Esophagus (tissue), 2 donors: Measurements from ENCODE around the gene IMPA2. TPM values are rescaled to one million over a fixed set of nuclear protein-coding genes. Genes with fewer than 3 reads are reported as not detected.

Source experiments
- H3K27ac ChIP-seq, 2 donors: one replicate each; pipeline ENCODE4 v1.5.1; 2013; ENCODE audit warnings: low read depth in 2 of 2, mild to moderate bottlenecking in 2 of 2, inconsistent platforms in 1 of 2, low read length in 1 of 2, moderate library complexity in 1 of 2
- H3K27me3 ChIP-seq, 2 donors: one replicate each; pipeline ENCODE4 v1.6.1; 2013; ENCODE audit warnings: low read length in 2 of 2, control low read depth in 1 of 2, mild to moderate bottlenecking in 1 of 2; ENCODE audit not compliant: insufficient read depth in 2 of 2, control insufficient read depth in 1 of 2
- H3K36me3 ChIP-seq, 2 donors: one replicate each; pipeline ENCODE4 v1.6.1; 2013; ENCODE audit warnings: low read length in 1 of 2; ENCODE audit not compliant: control insufficient read depth in 2 of 2, insufficient read depth in 2 of 2
- H3K4me1 ChIP-seq, 2 donors: one replicate each; pipeline ENCODE4 v1.6.1; 2013; ENCODE audit warnings: low read length in 1 of 2; ENCODE audit not compliant: control insufficient read depth in 2 of 2, insufficient read depth in 2 of 2
- H3K4me3 ChIP-seq, 2 donors: one replicate each; pipeline ENCODE4 v1.5.1; 2013; ENCODE audit warnings: low read length in 2 of 2, mild to moderate bottlenecking in 2 of 2, low read depth in 1 of 2, moderate library complexity in 1 of 2
- H3K9me3 ChIP-seq, 2 donors: one replicate each; pipeline ENCODE4 v1.6.1; 2013; ENCODE audit warnings: mild to moderate bottlenecking in 2 of 2, low read depth in 1 of 2, low read length in 1 of 2, moderate library complexity in 1 of 2; ENCODE audit not compliant: control insufficient read depth in 2 of 2, insufficient read depth in 1 of 2
- WGBS, 2 donors: extraction: QIAGEN DNeasy Blood & Tissue Kit; methylation state at CpG; one replicate each; pipeline ENCODE4 v1.1.7; 2013; 5-methylcytosine and 5-hydroxymethylcytosine counted together
- polyA plus RNA-seq, 2 donors: library from polyadenylated mRNA; stranded (reverse); fragments of 200-250 nt; gene quantifications; one replicate each; pipeline ENCODE4 v1.2.3, GENCODE V29; 2013
- donor health status: healthy with polysubstance abuse.
- donor health status: Bipolar disorder and iron deficiency.

Gene IMPA2
- polyA plus RNA-seq, 2 donors: 79.1 to 142 TPM

DNA sequence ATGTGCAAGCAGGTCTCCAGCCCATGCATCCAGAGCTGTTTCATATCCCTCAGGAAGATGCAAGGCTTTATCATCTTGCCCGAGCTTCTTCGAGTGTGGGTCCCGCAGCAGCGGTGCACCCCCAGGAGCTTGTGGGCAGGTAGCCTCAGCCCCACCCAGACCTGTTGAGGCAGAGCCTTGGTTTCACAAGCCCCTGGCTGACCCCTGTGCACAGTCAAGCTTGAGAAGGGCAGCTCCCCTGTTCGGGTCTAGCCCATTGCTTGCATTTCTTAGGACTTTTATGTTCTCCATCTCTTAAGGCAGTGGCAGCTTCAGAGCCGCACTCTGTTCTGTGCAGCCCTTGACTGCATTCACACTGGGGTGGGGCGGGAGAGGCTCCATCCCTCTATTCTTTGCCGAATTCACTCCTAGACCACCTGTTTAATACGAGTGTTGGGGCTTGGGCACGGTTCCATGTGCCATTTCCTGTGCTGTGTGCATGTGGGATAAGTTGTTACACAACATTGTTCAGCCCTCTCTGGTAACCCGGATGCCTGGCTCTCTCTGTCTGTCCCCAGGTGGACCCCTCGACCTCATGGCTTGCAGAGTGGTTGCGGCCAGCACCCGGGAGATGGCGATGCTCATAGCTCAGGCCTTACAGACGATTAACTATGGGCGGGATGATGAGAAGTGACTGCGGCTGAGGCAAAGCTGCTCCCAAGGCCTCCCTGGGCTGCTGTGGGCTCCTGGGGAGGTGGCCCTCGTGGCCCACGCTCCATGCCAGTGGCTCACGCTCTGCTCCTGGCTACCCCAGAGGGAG, 48.7 kb downstream of the IMPA2 start:
- peaks cover 0 to 20% of the 10 kb centered on the region in 2 donors for H3K4me1 ChIP-seq
- no peaks in the 10 kb centered on the region for H3K27me3 ChIP-seq
- peak overlapping the region; percentile 78 to 86 for H3K27ac ChIP-seq
- no peak overlapping the region for H3K4me3 ChIP-seq
- peaks cover 0 to 5% of the 10 kb centered on the region in 2 donors for H3K36me3 ChIP-seq
- WGBS, 2 donors: 54 to 66% methylated on average over 21 of the region's 21 CpGs
- no peaks in the 10 kb centered on the region for H3K9me3 ChIP-seq

DNA sequence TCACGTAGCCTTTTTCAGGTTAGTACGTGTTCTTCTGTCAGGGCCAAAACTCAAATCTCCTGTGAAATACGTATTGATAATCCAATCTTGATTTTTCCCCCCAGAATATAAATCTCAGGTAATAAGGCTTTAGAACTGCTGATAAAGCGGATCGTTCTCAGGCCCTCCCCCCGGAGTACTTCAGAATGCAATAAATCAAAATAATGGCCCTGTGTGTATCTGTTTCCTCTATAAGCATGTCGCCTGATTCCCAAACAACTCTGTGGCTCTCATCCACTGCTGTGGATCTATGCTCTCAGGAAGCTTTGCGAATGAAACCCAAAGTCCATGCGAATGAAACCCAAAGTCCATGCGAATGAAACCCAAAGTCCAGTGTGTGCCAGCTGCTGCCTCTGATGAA, 49.4 kb downstream of the IMPA2 start:
- Histone ChIP-seq H3K4me3 (no peak overlapping the region), H3K27ac (peak overlapping the region; percentile 78 to 86), H3K9me3 (no peaks in the 10 kb centered on the region), H3K36me3 (peaks cover 0 to 5% of the 10 kb centered on the region in 2 donors), H3K4me1 (peaks cover 0 to 23% of the 10 kb centered on the region in 2 donors), H3K27me3 (no peaks in the 10 kb centered on the region)
- 59 to 66% methylated on average over 10 of the region's 10 CpGs for WGBS, 2 donors

DNA sequence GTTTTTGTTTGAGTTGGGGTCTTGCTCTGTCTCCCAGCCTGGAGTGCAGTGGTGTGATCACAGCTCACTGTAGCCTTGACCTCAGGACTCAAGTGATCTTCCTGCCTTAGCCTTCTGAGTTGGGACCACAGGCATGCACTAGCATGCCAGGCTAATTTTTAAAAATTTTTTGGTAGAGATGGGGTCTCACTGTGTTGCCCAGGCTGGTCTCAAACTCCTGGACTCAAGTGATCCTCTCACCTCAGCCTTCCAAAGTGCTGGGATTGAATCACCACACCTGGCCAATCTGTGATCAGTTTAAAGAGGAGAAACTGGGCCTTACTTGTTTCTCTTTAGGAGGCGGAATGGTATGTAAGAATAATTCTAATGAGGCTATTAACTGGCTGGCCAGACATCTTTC, 49.9 kb downstream of the IMPA2 start:
- Histone ChIP-seq H3K4me1 (peaks cover 0 to 26% of the 10 kb centered on the region in 2 donors), H3K9me3 (no peaks in the 10 kb centered on the region), H3K4me3 (no peak overlapping the region), H3K27ac (peak overlapping the region; percentile 78 to 86), H3K27me3 (no peaks in the 10 kb centered on the region), H3K36me3 (peaks cover 0 to 5% of the 10 kb centered on the region in 2 donors)
- 59 to 64% methylated on average over 1 of the region's 1 CpG for WGBS, 2 donors

DNA sequence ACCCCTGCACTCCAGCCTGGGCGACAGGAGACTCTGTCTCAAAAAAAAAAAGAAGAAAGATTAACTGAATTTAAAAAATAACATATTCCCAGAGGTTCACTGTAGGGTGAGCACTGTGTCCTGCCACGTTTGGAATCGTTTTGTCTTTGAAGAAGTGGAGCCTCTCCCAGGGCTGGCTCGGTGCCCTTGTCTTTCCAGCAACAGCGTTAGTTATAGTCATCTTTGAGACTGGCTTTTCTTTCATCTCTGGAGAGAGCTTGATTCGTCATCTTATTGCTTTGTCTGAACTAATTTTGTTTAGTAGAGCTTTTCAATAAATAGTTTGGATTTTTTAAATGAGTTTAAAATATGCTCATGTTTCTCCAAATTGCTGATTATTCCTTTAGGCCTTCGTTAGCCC, 50.5 kb downstream of the IMPA2 start:
- 31 to 42% methylated on average over 7 of the region's 7 CpGs for WGBS, 2 donors
- H3K27ac ChIP-seq: peak overlapping the region; percentile 78 to 86
- no peak overlapping the region for H3K4me3 ChIP-seq
- peaks cover 0 to 23% of the 10 kb centered on the region in 2 donors for H3K4me1 ChIP-seq
- H3K27me3 ChIP-seq: no peaks in the 10 kb centered on the region
- H3K36me3 ChIP-seq: peaks cover 0 to 5% of the 10 kb centered on the region in 2 donors
- H3K9me3 ChIP-seq: no peaks in the 10 kb centered on the region

DNA sequence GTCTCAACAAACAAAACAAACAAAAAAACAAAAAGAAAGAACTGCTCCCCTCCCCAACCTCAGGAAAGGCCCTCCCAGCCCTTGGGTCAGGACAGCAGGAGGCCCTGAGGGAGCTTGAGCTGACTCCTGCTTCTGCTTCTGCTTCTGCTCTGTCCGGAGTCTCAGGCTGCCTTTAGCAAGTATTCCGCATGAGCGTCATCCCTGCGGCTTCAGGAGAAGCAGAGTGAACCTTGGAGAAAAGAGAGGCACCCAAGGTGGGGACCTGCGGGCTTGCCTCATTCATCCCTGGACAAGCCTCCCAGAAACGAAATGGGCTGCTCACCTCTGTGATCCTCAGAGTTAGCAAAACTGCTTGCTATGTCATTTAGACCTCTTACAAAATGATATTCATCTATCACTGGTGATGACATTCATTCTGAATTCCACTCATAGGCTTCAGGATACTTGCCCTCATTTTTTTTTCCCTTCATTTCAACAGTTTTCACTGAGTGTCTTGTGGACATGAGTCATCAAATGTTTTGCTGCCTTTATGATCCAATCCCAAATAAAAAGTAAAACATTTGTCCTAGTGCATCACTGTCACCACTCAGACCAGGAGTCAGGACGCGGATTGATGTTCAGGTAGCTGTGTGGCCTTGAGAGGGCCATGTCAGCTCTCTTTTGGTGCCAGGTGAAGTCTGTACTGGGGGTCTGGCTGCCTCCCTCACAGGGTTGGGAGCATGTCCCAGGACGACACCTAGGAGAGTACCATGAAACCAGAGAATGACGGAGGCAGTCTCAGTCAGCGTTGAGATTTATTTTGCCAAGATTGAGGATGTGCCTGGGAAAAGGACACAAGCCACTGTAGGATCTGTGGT, 51.7 kb downstream of the IMPA2 start:
- H3K9me3 ChIP-seq: no peaks in the 10 kb centered on the region
- H3K4me3 ChIP-seq: no peak overlapping the region
- 80 to 85% methylated on average over 11 of the region's 11 CpGs for WGBS, 2 donors
- H3K27ac ChIP-seq: peak overlapping the region; percentile 74 to 80
- no peaks in the 10 kb centered on the region for H3K27me3 ChIP-seq
- peaks cover 0 to 5% of the 10 kb centered on the region in 2 donors for H3K36me3 ChIP-seq
- peaks cover 0 to 26% of the 10 kb centered on the region in 2 donors for H3K4me1 ChIP-seq

DNA sequence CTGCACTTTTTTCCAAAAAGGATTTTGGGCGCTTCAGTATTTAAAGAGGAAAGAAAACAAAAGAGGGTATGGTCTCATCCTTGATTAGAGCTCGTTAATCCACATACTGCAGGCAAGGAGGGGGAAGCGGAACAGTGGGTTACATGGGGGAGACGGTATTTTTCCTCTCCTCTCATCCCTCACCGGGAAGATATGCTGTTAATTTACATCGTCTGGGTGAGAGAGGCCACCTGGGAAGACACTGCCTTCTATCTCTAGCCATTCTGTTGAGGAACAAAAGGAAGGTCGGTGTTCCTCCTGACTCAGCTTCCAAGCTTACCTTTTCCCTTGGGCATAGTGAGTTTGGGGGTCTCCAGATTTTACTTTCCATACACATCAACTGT, 52.3 kb downstream of the IMPA2 start:
- H3K27ac ChIP-seq: no peak overlapping the region
- H3K4me1 ChIP-seq: peaks cover 0 to 26% of the 10 kb centered on the region in 2 donors
- peaks cover 0 to 5% of the 10 kb centered on the region in 2 donors for H3K36me3 ChIP-seq
- no peak overlapping the region for H3K4me3 ChIP-seq
- WGBS, 2 donors: 79 to 80% methylated on average over 7 of the region's 7 CpGs
- H3K9me3 ChIP-seq: no peaks in the 10 kb centered on the region
- H3K27me3 ChIP-seq: no peaks in the 10 kb centered on the region

DNA sequence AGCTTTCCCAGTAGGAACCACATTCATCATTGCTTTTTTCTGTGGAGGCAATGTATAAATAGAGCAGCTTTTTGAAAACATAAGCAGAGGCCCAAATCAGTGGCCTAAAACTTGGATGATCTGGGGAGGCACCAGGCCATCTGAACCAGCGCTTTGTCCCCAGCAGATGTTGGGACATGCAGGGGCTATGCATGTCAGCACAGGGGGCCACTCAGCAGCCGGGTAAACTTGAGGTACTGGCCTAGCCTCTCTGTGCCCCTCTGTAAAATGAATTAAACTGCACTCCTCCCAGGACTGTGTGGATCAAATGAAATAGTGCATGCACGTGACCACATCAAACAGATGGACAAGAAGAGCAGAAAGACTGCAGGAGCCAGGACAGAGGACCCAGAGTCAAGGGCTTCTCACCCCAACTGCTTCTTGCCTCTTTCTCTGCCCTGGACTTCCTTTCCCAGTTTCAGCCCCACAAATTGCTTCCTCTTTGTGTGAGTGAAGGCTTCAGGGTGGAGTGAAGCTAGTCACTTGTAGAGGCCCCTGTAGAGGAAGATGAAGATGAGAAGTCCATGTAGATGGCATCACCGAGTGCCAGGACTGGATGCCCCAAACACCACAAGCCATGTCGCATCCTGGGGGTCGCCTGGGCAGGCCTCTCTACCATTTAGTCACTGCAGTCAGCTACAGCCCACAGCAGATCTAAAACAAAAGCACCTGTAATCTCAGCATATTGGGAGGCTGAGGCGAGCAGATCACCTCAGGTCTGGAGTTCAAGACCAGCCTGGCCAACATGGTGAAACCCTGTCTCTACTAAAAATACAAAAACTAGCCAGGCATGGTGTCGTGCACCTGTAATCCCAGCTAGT, 53.2 kb downstream of the IMPA2 start:
- H3K4me1 ChIP-seq: peaks cover 0 to 28% of the 10 kb centered on the region in 2 donors

DNA sequence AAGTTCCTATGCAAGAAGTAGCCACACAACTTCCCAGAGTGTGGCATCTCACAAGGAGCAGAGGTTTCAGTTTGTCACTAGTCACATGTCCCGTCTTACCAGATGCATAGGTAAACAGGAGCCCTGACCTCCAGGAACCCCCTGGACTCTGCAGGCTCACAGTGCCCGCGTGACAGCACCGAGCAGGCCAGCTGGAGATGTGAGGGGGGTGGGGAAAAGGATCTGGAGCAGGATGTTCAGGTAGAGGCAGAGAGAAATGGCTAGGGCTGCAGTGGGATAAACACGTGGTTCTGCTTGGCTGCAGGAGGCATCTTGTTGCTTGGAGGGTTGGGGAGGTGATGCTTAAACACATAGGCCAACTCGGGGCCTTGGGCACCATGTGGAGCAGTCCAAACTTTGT, 54.2 kb downstream of the IMPA2 start:
- peak overlapping the region; percentile 91 to 97 for H3K27ac ChIP-seq
- peaks cover 0 to 23% of the 10 kb centered on the region in 2 donors for H3K4me1 ChIP-seq
- WGBS, 2 donors: 73 to 77% methylated on average over 6 of the region's 6 CpGs

More for the DNA sequence above, 53.2 kb downstream of the IMPA2 start:
- H3K27ac ChIP-seq: peak overlapping the region; percentile 50 to 91
- no peaks in the 10 kb centered on the region for H3K27me3 ChIP-seq
- H3K4me3 ChIP-seq: no peak overlapping the region
- 75 to 77% methylated on average over 8 of the region's 8 CpGs for WGBS, 2 donors
- H3K9me3 ChIP-seq: no peaks in the 10 kb centered on the region
- peaks cover 0 to 5% of the 10 kb centered on the region in 2 donors for H3K36me3 ChIP-seq

DNA sequence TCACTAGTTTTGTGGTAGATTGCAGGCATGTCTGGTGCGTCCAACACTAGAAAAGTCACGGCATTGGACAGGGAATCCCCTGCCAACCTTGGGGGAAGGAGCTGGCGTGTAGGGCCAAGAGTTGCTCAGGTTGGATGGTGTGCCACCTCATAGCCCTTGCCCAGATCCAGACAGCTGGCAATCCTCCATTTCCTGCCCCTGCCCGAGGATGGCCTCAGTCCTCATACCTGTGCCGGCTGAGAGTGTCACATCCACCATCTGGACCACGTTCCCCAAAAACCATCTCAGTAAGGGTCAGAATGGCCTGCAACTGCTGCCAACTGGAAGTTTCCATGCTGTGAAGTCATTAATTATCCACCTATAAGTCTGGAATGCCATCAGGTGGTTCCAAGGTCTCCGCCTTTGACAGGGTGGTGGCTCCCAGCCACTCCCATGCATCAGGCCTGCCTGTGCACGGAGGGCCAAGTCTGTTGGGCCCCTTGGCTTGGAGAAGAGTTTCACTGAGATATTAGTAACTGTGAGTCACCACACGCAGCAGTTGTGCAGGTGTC, 55.0 kb downstream of the IMPA2 start:
- peak overlapping the region; percentile 91 to 97 for H3K27ac ChIP-seq
- no peak overlapping the region for H3K4me3 ChIP-seq
- no peaks in the 10 kb centered on the region for H3K36me3 ChIP-seq
- no peaks in the 10 kb centered on the region for H3K9me3 ChIP-seq
- H3K4me1 ChIP-seq: peaks cover 0 to 23% of the 10 kb centered on the region in 2 donors
- H3K27me3 ChIP-seq: no peaks in the 10 kb centered on the region
- WGBS, 2 donors: 43 to 55% methylated on average over 9 of the region's 9 CpGs

More for the DNA sequence above, 54.2 kb downstream of the IMPA2 start:
- H3K27me3 ChIP-seq: no peaks in the 10 kb centered on the region
- no peaks in the 10 kb centered on the region for H3K36me3 ChIP-seq
- no peaks in the 10 kb centered on the region for H3K9me3 ChIP-seq
- H3K4me3 ChIP-seq: no peak overlapping the region
